Measurements from ENCODE around the gene DDN. TPM values are rescaled to one million over a fixed set of nuclear protein-coding genes. Genes with fewer than 3 reads are reported as not detected.

The DDN gene
- total RNA-seq, 1 experiment from 2014 or later, result 0.51 TPM

- DNase-seq (ENCODE audit: low read depth, low spot score) (no peak), ATAC-seq (no peak)
- ChIA-PET POLR2A (no interaction called here), CTCF (no interaction called here)
- BruUV-seq (replicated peaks), result no TSS peak
- Histone ChIP-seq H3K4me3 (ENCODE audit: low read depth in 2 of 2, low read length in 2 of 2) (no peak overlapping the region), H3K27me3 (ENCODE audit: control insufficient read depth, insufficient read depth, low read length) (no peaks in the 10 kb centered on the region), H3K27ac (ENCODE audit: low read length) (no peak overlapping the region), H3K9me3 (ENCODE audit: control insufficient read depth, insufficient read depth, low read depth, low read length) (no peaks in the 10 kb centered on the region), H3K4me1 (ENCODE audit: control insufficient read depth, insufficient read depth, low read length) (no peaks in the 10 kb centered on the region), H3K36me3 (ENCODE audit: control insufficient read depth, insufficient read depth, low read length) (peaks cover 7% of the 10 kb centered on the region)
- no peak for TF ChIP-seq REST (IDR thresholded peaks at IDR 0.05; ENCODE audit: insufficient read depth in 1 of 2, low read depth in 2 of 2, low read length in 1 of 2)
- TF ChIP-seq SIN3A (IDR thresholded peaks at IDR 0.05; ENCODE audit: borderline replicate concordance, insufficient read depth, low read depth, low read length), result no peak
- no peak for TF ChIP-seq POLR2AphosphoS5 (IDR thresholded peaks at IDR 0.05; ENCODE audit: low read depth, low read length)
- in situ Hi-C loops (cut with HindIII; ENCODE audit: low pct_unique_long_range_greater_than_20kb, low sequenced_read_pairs), result no loop called here
- intact Hi-C loops (cut with micrococcal nuclease; ENCODE audit: unreplicated experiment), result no loop called here
Measured at GRCh38 chr12:49033611-49034285, 34.6 kb upstream of the DDN start.

- ATAC-seq (no peak), DNase-seq (ENCODE audit: low read depth, low spot score) (no peak)
- ChIA-PET CTCF (no interaction called here), POLR2A (interaction anchor here (0.5 kb wide), 1 partner anchor 82 kb away, joined by 5 read pairs; no protein-coding TSS in a partner anchor)
- no peaks in the 10 kb centered on the region for H3K27me3 ChIP-seq (ENCODE audit: control insufficient read depth, insufficient read depth, low read length)
- no peak overlapping the region for H3K27ac ChIP-seq (ENCODE audit: low read length)
- H3K36me3 ChIP-seq (ENCODE audit: control insufficient read depth, insufficient read depth, low read length), result peaks cover 7% of the 10 kb centered on the region
- no peak for TF ChIP-seq CTCF (IDR thresholded peaks at IDR 0.05)
- TF ChIP-seq POLR2AphosphoS5 (IDR thresholded peaks at IDR 0.05; ENCODE audit: low read depth, low read length), result no peak; the same call in 1 of the 2 replicates
- TF ChIP-seq REST (IDR thresholded peaks at IDR 0.05; ENCODE audit: insufficient read depth in 1 of 2, low read depth in 2 of 2, low read length in 1 of 2), result no peak
- TF ChIP-seq TCF7L2 (IDR thresholded peaks at IDR 0.05; ENCODE audit: low read depth, low read length), result no peak
- TF ChIP-seq SIN3A (IDR thresholded peaks at IDR 0.05; ENCODE audit: borderline replicate concordance, insufficient read depth, low read depth, low read length), result no peak
- no TSS peak for BruUV-seq (replicated peaks)
- H3K9me3 ChIP-seq (ENCODE audit: control insufficient read depth, insufficient read depth, low read depth, low read length), result no peaks in the 10 kb centered on the region
- H3K4me1 ChIP-seq (ENCODE audit: control insufficient read depth, insufficient read depth, low read length), result no peaks in the 10 kb centered on the region
- no peak overlapping the region for H3K4me3 ChIP-seq (ENCODE audit: low read depth in 2 of 2, low read length in 2 of 2)
- intact Hi-C loops (cut with micrococcal nuclease; ENCODE audit: unreplicated experiment), result no loop called here
- in situ Hi-C loops (cut with HindIII; ENCODE audit: low pct_unique_long_range_greater_than_20kb, low sequenced_read_pairs), result no loop called here
Measured at GRCh38 chr12:49032679-49033447, 33.7 kb upstream of the DDN start.

Data from Panc1 (cell line).